Esophagus muscularis mucosa (tissue), 4 donors: ENCODE results near the gene IKZF5. TPM values are rescaled to one million over a fixed set of nuclear protein-coding genes. Genes with fewer than 3 reads are reported as not detected.

Source experiments
- DNase-seq: peaks from one replicate; pipeline ENCODE4 v3.0.0-alpha.2; 2017; ENCODE audit errors: extremely low spot score
- H3K27ac ChIP-seq, 4 donors: fragments of 200-600 bp; sonication (generic); replicated peaks in 1 of 4; 1 replicate in 3 of 4; 2 replicates in 1 of 4; pipeline ENCODE4 v1.5.1; 2016 to 2019; ENCODE audit warnings: mild to moderate bottlenecking in 1 of 4
- H3K27me3 ChIP-seq, 4 donors: fragments of 200-600 bp; sonication (generic); one replicate each; pipeline versions ENCODE4 v1.5.1 to v1.6.0; 2016 to 2019
- H3K36me3 ChIP-seq, 4 donors: fragments of 200-600 bp; sonication (generic); one replicate each; pipeline ENCODE4 v1.5.1; 2016 to 2019
- H3K4me1 ChIP-seq, 4 donors: fragments of 200-600 bp; sonication (generic); one replicate each; pipeline ENCODE4 v1.5.1; 2016 to 2019
- H3K4me3 ChIP-seq, 4 donors: fragments of 200-600 bp; sonication (generic); 1 replicate in 2 of 4; 2 replicates in 2 of 4; pipeline ENCODE4 v1.5.1; 2016 to 2019; ENCODE audit warnings: mild to moderate bottlenecking in 4 of 4, moderate library complexity in 1 of 4
- H3K9me3 ChIP-seq, 4 donors: fragments of 200-600 bp; sonication (generic); 1 replicate in 3 of 4; 2 replicates in 1 of 4; pipeline ENCODE4 v1.5.1; 2016 to 2019
- CTCF ChIP-seq, 3 experiments: fragments of 200-600 bp in 2 of 3; fragments of 450-650 bp in 1 of 3; sonication (generic) in 2 of 3; IDR thresholded peaks; one replicate each; pipeline ENCODE4 v1.5.1; 2017 to 2019; ENCODE audit warnings: antibody characterized with exemption in 3 of 3, mild to moderate bottlenecking in 2 of 3, moderate library complexity in 1 of 3
- EP300 ChIP-seq: sonication (generic); formaldehyde crosslinking; IDR thresholded peaks from one replicate; pipeline ENCODE4 v1.6.1; 2017; ENCODE audit warnings: antibody characterized with exemption
- POLR2A ChIP-seq: fragments of 450-650 bp; IDR thresholded peaks from one replicate; pipeline ENCODE4 v1.6.1; 2017; ENCODE audit warnings: antibody characterized with exemption, moderate library complexity, mild to moderate bottlenecking, low read depth
- POLR2AphosphoS5 ChIP-seq, 2 donors: sonication (generic); formaldehyde crosslinking; IDR thresholded peaks; one replicate each; pipeline ENCODE4 v1.6.1; 2017; ENCODE audit warnings: antibody characterized with exemption in 2 of 2
- WGBS: methylation state at CpG from one replicate; pipeline ENCODE4 v1.1.5; 2018; 5-methylcytosine and 5-hydroxymethylcytosine counted together
- intact Hi-C: fragments of 100-400 bp; cut with DNase I; formaldehyde crosslinking; loops from one replicate; pipeline ENCODE4 v1.15.1; 2023
- total RNA-seq, 4 donors: library from RNA; depleted of rRNA; stranded (reverse); fragments of >200 nt; gene quantifications; one replicate each; pipeline versions ENCODE4 v1.1.0 to v1.2.1, GENCODE V29; 2016

Gene IKZF5
- total RNA-seq, 4 donors from 2014 or later = 5.7 to 12.0 (median 7.2) TPM

GRCh38 chr10:123000155-123000554 lies 8.4 kb downstream of the IKZF5 start:
- Histone ChIP-seq H3K36me3 (peaks cover 13 to 31% (median 25%) of the 10 kb centered on the region in 4 donors), H3K27ac (no peak overlapping the region), H3K4me1 (peaks cover 12 to 29% (median 21%) of the 10 kb centered on the region in 4 donors), H3K4me3 (no peak overlapping the region), H3K9me3 (no peaks in the 10 kb centered on the region), H3K27me3 (no peaks in the 10 kb centered on the region)
- TF ChIP-seq CTCF (IDR thresholded peaks at IDR 0.05) = no peak
- TF ChIP-seq POLR2AphosphoS5 (IDR thresholded peaks at IDR 0.05) = no peak
- TF ChIP-seq POLR2A = no peak
- TF ChIP-seq EP300 = no peak
- WGBS = 80% methylated on average over 3 of the region's 3 CpGs
- no peak for DNase-seq
- intact Hi-C loops = no loop called here

- 75% methylated on average over 3 of the region's 3 CpGs for WGBS
- intact Hi-C loops = no loop called here
Measured at GRCh38 chr10:122999347-122999746, 9.2 kb downstream of the IKZF5 start.

GRCh38 chr10:122998934-122999333 lies 9.7 kb downstream of the IKZF5 start:
- Histone ChIP-seq H3K4me1 (peaks cover 5 to 18% (median 11%) of the 10 kb centered on the region in 4 donors), H3K9me3 (no peaks in the 10 kb centered on the region), H3K27ac (no peak overlapping the region), H3K36me3 (peaks cover 22 to 43% (median 36%) of the 10 kb centered on the region in 4 donors), H3K4me3 (no peak overlapping the region), H3K27me3 (no peaks in the 10 kb centered on the region)
- no peak for TF ChIP-seq POLR2AphosphoS5 (IDR thresholded peaks at IDR 0.05)
- no peak for TF ChIP-seq POLR2A
- no peak for TF ChIP-seq EP300
- no peak for TF ChIP-seq CTCF (IDR thresholded peaks at IDR 0.05)
- no peak for DNase-seq
- WGBS = 98% methylated on average over 3 of the region's 3 CpGs
- intact Hi-C loops = no loop called here

More at GRCh38 chr10:122999347-122999746, 9.2 kb downstream of the IKZF5 start:
- H3K4me1 ChIP-seq = peaks cover 7 to 22% (median 15%) of the 10 kb centered on the region in 4 donors
- no peaks in the 10 kb centered on the region for H3K9me3 ChIP-seq
- H3K4me3 ChIP-seq = no peak overlapping the region
- H3K27ac ChIP-seq = no peak overlapping the region
- H3K36me3 ChIP-seq = peaks cover 18 to 39% (median 31%) of the 10 kb centered on the region in 4 donors
- no peaks in the 10 kb centered on the region for H3K27me3 ChIP-seq
- no peak for DNase-seq
- TF ChIP-seq POLR2AphosphoS5 (IDR thresholded peaks at IDR 0.05) (no peak), EP300 (no peak), POLR2A (no peak), CTCF (IDR thresholded peaks at IDR 0.05) (no peak)

GRCh38 chr10:122998360-122998917 lies 10.2 kb downstream of the IKZF5 start:
- WGBS = 91% methylated on average over 6 of the region's 6 CpGs
- H3K36me3 ChIP-seq = peaks cover 22 to 48% (median 40%) of the 10 kb centered on the region in 4 donors
- intact Hi-C loops = no loop called here

More at GRCh38 chr10:122998360-122998917, 10.2 kb downstream of the IKZF5 start:
- Histone ChIP-seq H3K4me1 (peaks cover 5 to 18% (median 8%) of the 10 kb centered on the region in 4 donors), H3K27me3 (no peaks in the 10 kb centered on the region), H3K9me3 (no peaks in the 10 kb centered on the region), H3K4me3 (no peak overlapping the region), H3K27ac (no peak overlapping the region)
- no peak for TF ChIP-seq CTCF (IDR thresholded peaks at IDR 0.05)
- TF ChIP-seq EP300 = no peak
- TF ChIP-seq POLR2A = no peak
- TF ChIP-seq POLR2AphosphoS5 (IDR thresholded peaks at IDR 0.05) = no peak
- no peak for DNase-seq
